Stomach (tissue), 4 donors: Measurements from ENCODE around the gene PDLIM5.

Experiments used
- EP300 ChIP-seq: sonication (generic); formaldehyde crosslinking; IDR thresholded peaks from one replicate; pipeline ENCODE4 v1.6.1; 2017; ENCODE audit warnings: antibody characterized with exemption
- POLR2A ChIP-seq, 4 donors: fragments of 450-650 bp; IDR thresholded peaks; one replicate each; pipeline ENCODE4 v1.6.1; 2016; ENCODE audit warnings: antibody characterized with exemption in 4 of 4, control low read depth in 2 of 4, mild to moderate bottlenecking in 1 of 4, moderate library complexity in 1 of 4
- POLR2AphosphoS5 ChIP-seq, 3 donors: sonication (generic); formaldehyde crosslinking; IDR thresholded peaks; one replicate each; pipeline ENCODE4 v1.6.1; 2016; ENCODE audit warnings: antibody characterized with exemption in 3 of 3
- TF ChIP-seq, protein P1 (sequence below), 7 experiments: fragments of 450-650 bp in 4 of 7; fragments of 200-600 bp in 3 of 7; sonication (generic) in 3 of 7; IDR thresholded peaks; one replicate each; pipeline ENCODE4 v1.5.1; 2016 to 2019; ENCODE audit warnings: antibody characterized with exemption in 7 of 7, control low read depth in 2 of 7, mild to moderate bottlenecking in 1 of 7

DNA sequence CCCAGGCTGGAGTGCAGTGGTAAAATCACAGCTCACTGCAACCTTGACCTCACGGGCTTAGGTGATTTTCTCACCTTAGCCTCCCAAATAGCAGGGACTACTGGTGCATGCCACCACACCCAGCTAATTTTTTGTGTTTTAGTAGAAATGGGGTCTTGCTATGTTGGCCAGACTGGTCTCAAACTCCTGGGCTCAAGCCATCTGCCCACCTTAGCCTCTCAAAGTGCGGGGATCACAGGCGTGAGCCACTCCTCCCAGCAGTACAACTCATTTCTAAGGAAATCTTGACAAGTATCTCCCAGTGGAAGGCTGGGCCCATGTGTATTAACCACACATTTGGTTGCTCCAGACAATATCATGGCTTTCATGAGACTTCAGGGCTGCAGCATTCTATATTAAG lies 20.4 kb upstream of the PDLIM5 start:
- TF ChIP-seq, protein P1, sequence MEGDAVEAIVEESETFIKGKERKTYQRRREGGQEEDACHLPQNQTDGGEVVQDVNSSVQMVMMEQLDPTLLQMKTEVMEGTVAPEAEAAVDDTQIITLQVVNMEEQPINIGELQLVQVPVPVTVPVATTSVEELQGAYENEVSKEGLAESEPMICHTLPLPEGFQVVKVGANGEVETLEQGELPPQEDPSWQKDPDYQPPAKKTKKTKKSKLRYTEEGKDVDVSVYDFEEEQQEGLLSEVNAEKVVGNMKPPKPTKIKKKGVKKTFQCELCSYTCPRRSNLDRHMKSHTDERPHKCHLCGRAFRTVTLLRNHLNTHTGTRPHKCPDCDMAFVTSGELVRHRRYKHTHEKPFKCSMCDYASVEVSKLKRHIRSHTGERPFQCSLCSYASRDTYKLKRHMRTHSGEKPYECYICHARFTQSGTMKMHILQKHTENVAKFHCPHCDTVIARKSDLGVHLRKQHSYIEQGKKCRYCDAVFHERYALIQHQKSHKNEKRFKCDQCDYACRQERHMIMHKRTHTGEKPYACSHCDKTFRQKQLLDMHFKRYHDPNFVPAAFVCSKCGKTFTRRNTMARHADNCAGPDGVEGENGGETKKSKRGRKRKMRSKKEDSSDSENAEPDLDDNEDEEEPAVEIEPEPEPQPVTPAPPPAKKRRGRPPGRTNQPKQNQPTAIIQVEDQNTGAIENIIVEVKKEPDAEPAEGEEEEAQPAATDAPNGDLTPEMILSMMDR (IDR thresholded peaks at IDR 0.05) = no peak
- TF ChIP-seq POLR2A (IDR thresholded peaks at IDR 0.05) (no peak), EP300 (no peak), POLR2AphosphoS5 (IDR thresholded peaks at IDR 0.05) (no peak)
